PFSK-1 (cell line): ENCODE results near the gene LIG3.

ENCODE experiments used
- FOXP2 ChIP-seq: optimal IDR thresholded peaks from 2 replicates; pipeline ENCODE3; 2011; ENCODE audit warnings: borderline replicate concordance, control low read depth, inconsistent platforms; ENCODE audit not compliant: insufficient read depth; ENCODE audit errors: extremely low read length, extremely low read depth
- SIN3A ChIP-seq: IDR thresholded peaks from 2 replicates; pipeline ENCODE4 v1.6.1; 2012; ENCODE audit warnings: mild to moderate bottlenecking, low read length, moderate library complexity, borderline replicate concordance; ENCODE audit not compliant: insufficient read depth

DNA sequence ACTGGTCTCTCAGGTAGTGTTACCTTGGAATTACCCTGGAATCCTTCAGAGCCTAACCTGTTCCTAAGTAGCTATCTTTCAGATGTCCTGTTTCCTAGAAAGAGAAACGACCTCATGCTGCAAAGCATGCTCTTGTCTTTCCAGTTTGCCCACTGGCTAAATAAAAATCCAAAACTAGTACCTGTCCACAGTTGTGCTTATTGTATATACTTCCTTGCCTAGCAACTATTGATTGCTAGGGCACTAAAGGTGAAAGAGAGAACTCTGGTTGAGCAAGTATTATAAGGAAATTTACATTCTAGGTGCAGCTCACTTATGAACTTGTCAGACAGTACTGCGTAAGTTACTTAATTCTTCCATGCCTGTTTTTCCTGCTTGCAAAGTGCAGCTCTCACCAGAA lies 38.5 kb downstream of the LIG3 start:
- TF ChIP-seq SIN3A (no peak), FOXP2 (no peak)
